Hypothalamus (tissue), 51 donors: ENCODE results near the gene GRAMD1C.
A peak's percentile ranks its signal among the peaks of the same experiment; 100 is the strongest.

Experiments used
- DNase-seq, 51 donors: peaks; one replicate each; lab custom pipeline; 2025; lab: John Stamatoyannopoulos, UW

GRAMD1C gene

DNA sequence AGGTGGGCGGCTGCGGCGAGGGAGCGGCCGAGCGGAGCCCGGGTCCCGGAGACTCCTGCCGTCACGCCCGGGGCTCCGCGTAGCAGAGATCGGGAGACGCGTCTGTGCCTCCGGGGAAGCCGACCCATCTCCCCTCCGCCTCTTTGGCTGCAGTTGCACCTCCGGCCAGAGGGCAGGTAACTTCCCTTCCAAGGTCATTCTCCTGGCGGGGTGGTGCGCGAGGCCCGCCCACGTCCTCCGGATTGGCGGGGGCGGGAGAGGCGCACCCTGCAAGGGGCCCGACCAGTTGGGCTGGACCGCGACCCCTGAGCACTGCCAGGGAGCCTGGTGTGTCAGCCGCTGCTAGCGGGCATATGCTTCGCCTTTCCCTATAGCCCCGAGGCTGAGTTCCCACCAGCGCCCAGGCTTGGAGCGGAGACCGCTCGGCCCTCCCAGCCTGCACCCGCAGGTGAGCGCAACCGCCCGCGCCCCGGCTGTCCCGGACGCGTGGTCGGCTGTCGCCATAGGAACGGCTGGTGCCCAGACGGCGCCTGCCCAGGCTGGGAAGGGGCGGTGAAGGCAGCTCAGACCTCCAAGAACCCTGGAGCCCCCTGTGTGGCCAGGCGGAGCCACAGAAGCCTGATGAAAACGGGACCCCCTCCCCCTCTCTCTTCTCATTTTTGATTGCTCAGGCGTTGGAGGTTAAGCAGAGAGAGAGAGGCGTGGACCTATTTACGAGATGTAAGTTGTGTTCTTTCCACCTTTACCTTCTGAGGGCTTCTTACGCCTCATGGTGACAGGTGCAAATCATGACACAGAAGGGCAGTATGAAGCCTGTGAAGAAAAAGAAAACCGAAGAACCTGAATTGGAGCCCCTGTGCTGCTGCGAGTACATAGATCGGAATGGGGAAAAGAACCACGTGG is 109.7 kb downstream of the GRAMD1C start:
- DNase-seq: peak in 10 of 51 donors; percentile 7 to 54 (median 21)

DNA sequence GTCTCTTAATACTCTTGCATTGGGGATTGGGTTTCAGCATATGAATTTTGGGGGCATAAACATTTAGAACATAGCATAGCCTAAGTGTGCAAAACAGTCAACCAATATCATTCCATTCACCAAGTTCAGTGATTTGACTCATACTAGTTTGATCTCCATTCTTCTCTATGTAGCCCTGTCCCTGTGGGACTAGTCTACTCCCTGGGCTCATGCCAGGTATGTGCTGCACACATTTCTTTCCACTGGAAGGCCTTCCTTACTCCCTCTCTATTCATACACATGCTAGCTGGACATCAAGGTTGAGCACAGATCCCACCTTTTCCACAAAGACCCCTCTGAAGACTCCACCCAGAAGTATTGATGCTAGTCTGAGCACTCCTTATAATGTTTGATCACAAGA is 114.3 kb downstream of the GRAMD1C start:
- DNase-seq: no peak

- no peak for DNase-seq
These were observed 115.1 kb downstream of the GRAMD1C start for GRCh38 chr3:113953677-113954076.

- DNase-seq: peak in 9 of 51 donors; percentile 1 to 18 (median 7)
These were observed 115.6 kb downstream of the GRAMD1C start for GRCh38 chr3:113954091-113954685.

GRCh38 chr3:113963879-113964278 is 125.3 kb downstream of the GRAMD1C start:
- DNase-seq: no peak

GRCh38 chr3:113966172-113966571 is 127.6 kb downstream of the GRAMD1C start:
- no peak for DNase-seq

DNA sequence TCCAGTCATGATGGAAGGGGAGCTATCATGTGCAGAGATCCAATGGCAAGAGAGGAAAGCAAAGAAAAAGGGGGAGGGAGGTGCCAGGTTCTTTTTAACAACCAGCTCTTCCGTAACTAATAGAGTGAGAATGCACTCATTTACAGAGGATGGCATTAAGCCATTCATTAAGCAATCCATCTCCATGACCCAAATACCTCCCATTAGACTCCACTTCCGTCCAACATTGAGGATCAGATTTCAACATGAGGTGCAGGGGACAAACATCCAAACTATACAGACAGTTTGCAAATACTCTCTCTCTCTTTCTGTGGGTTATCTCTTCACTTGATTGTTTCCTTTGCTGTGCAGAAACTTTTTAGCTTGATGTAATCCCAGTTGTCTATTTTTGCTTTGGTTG is 130.4 kb downstream of the GRAMD1C start:
- DNase-seq: no peak

DNA sequence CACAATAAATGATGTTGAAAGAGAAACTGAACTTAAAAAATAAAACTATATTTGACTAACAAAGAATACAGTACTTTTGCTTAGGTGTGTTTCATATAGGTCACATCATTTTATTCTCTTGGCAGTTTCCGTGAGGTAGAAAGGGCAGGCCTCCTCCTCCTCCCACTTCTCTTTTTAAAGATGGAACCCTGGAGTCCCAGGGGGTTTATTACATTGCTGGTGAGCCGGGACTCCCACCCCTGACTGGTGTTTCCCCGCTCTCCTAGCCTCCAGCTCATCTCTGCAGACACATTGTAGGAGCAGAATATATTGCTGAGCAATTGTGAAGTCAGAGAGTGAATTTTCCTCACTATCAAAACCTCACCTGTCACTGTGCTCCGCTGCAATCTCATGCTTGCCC is 139.2 kb downstream of the GRAMD1C start:
- no peak for DNase-seq

GRCh38 chr3:113979916-113980315 is 141.3 kb downstream of the GRAMD1C start:
- DNase-seq: no peak

- no peak for DNase-seq
These were observed 143.2 kb downstream of the GRAMD1C start for GRCh38 chr3:113981803-113982202.

DNA sequence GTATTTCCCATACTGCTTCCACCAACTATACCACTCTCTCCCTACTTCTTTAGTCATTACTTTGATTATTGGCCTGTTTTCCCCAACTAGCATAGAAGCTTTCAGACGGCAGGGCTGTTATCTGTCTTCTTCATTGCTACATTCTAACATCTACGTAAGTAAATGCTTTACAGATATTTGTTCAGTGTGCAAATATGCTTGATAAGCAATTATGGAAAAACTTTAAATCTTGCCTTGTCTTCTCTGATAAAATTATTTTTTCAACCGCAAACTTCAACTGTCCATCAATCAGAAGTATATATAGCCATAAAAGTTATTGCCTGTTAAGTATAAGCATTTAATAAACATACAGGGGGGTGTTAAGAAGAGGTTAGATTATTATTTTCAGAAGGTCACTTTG is 145.0 kb downstream of the GRAMD1C start:
- no peak for DNase-seq

GRCh38 chr3:113985541-113985940 is 147.0 kb downstream of the GRAMD1C start:
- DNase-seq: no peak
